Measurements from ENCODE around the gene CA5A. TPM values are rescaled to one million over a fixed set of nuclear protein-coding genes. Genes with fewer than 3 reads are reported as not detected.

CA5A gene
- total and polyA plus RNA-seq, 11 donors, result 0.08 to 0.44 (median 0.25) TPM; not detected in 8

DNA sequence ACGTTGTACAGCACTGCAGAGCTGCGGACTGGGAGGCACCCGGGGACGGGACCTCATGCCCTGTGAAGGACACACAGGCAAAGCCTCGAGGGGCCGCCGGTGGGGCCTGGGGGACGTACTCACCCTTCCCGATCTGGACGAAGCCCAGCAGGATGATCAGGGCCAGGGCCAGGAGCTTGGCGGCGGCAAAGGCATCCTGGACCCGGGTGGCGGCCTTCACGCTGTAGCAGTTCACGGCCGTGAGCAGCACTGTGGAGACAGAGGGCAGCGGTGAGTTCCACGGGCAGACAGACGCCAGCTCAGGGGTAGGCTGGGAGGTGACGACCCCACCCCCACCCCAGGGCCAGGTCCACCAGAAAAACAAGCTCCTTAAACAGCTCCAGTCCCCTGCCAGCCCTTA lies 84.7 kb downstream of the CA5A start:
- Histone ChIP-seq H3K36me3 (peaks cover 0 to 18% (median 0%) of the 10 kb centered on the region in 9 donors), H3K27ac (no peak overlapping the region), H3K27me3 (no peaks in the 10 kb centered on the region), H3K4me1 (peaks cover 0 to 49% (median 17%) of the 10 kb centered on the region in 12 donors), H3K9me3 (no peaks in the 10 kb centered on the region), H3K4me3 (no peak overlapping the region)
- ATAC-seq, result no peak
- TF ChIP-seq CTCF (IDR thresholded peaks at IDR 0.05) (no peak), POLR2A (IDR thresholded peaks at IDR 0.05) (no peak)
- WGBS, 4 donors, result 71 to 78% (median 77%) methylated on average over 20 to 21 of the region's 21 CpGs
- intact Hi-C loops (cut with DNase I), result loop anchor here in 5 of 10 donors (2.0 to 10.0 kb wide), 4 partner anchors 19 to 74 kb away; no protein-coding TSS in a partner anchor
- no peak for DNase-seq

DNA sequence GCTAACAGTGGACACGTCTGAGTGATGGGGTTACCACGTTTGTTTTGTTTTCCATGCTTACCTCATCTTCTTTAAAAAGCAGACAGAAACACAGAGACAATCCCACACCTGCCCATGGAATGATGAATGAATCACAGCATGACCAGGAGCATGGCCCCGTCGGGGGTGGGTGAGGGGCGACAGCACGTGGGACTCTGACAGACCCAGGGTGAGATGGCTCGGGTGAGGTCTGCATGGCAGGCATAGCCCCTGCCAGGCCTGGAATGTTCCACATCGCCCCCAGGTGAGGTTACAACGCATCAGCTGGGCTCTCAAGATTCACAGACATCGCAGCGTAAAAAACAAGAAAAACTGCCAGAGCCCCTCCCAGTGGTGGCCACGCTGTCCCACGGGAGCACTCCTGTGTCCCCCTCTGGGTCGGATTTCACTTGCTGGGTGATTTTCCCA lies 85.2 kb downstream of the CA5A start:
- 77 to 85% (median 82%) methylated on average over 14 of the region's 14 CpGs for WGBS, 4 donors
- no peak for DNase-seq
- H3K4me1 ChIP-seq, result peaks cover 0 to 44% (median 18%) of the 10 kb centered on the region in 12 donors
- no peaks in the 10 kb centered on the region for H3K9me3 ChIP-seq
- intact Hi-C loops (cut with DNase I), result loop anchor here in 5 of 10 donors (2.0 to 10.0 kb wide), 4 partner anchors 20 to 74 kb away; no protein-coding TSS in a partner anchor
- no peak overlapping the region for H3K27ac ChIP-seq
- peaks cover 0 to 18% (median 0%) of the 10 kb centered on the region in 9 donors for H3K36me3 ChIP-seq
- H3K4me3 ChIP-seq, result no peak overlapping the region
- ATAC-seq, result no peak
- no peak for TF ChIP-seq POLR2A (IDR thresholded peaks at IDR 0.05)
- TF ChIP-seq CTCF (IDR thresholded peaks at IDR 0.05), result no peak
- H3K27me3 ChIP-seq, result no peaks in the 10 kb centered on the region

DNA sequence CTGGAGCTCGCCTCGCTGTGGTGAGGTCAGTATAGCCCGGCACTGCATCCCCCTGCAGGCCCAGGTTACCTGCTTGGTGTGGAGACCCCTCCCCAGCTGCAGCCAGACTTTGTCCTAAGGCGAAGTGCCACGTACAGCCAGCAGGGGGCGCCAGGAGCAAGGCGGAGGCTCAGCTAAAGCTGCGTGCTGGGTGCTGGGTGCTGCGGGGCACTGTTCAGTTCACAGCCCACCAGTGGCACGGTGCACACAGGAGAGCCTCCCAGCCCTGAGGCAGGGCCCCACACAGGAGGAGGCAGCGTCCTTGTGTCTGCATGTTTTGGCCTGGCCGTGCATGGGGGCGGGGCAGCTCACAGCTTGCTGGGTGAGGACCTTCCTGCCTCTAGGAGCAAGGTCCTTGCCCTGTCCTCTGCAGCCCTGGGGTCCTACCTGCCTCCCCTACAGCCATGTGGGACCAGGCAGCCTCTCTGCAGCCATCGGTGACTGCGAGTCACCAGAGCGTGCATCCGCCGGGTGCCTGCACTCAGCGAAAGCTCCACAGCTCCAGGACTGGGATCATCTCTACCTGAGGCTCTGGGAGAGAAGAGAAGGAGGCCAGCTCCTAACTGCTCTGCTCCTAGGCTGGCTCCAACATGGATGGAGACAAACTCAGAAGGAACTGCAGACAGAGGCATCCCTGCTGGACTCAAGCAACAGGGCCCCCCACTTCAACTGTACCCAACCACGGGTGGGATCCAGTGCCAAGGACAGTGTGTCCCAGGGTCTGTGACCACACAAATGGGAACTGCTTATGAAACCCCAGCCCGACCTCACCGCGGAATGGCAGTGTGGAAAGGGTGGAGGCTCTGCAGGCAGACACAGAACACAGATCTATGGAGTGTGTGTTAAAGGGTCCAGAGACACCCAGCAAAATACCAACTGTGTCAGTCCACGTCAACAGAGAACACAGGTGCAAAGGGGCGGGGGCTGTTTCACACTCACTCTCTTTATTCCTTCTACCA lies 86.0 kb downstream of the CA5A start:
- ATAC-seq (peak in 2 of 4 donors; percentile 12 to 21), DNase-seq (peak; percentile 44 to 84 (median 65))
- Histone ChIP-seq H3K36me3 (peaks cover 0 to 18% (median 0%) of the 10 kb centered on the region in 9 donors), H3K27ac (no peak overlapping the region), H3K27me3 (no peaks in the 10 kb centered on the region), H3K4me3 (no peak overlapping the region), H3K4me1 (peaks cover 0 to 36% (median 17%) of the 10 kb centered on the region in 12 donors), H3K9me3 (no peaks in the 10 kb centered on the region)
- intact Hi-C loops (cut with DNase I), result loop anchor here in 5 of 10 donors (1.0 to 10.0 kb wide), 5 partner anchors 20 to 73 kb away; no protein-coding TSS in a partner anchor
- 51 to 87% (median 55%) methylated on average over 13 to 25 of the region's 25 CpGs for WGBS, 4 donors
- TF ChIP-seq CTCF (IDR thresholded peaks at IDR 0.05) (peak; percentile 82 to 96 (median 92)), POLR2A (IDR thresholded peaks at IDR 0.05) (no peak)

All from heart left ventricle (tissue), 16 donors.